SK-N-SH (cell line): ENCODE data around the gene MED22. TPM values are rescaled to one million over a fixed set of nuclear protein-coding genes. Genes with fewer than 3 reads are reported as not detected.
A peak's percentile ranks its signal among the peaks of the same experiment; 100 is the strongest.

Source experiments
- CTCF ChIA-PET: fragments of 300-600, 350-600 bp; formaldehyde crosslinking; extraction: SDS; loops from one replicate; lab custom pipeline; 2021; lab: Yijun Ruan, JAX
- POLR2A ChIA-PET: fragments of 350-600 bp; sonication (Branson Sonifier 250); formaldehyde crosslinking; extraction: SDS; loops from one replicate; lab custom pipeline; 2020; ENCODE audit warnings: antibody characterized with exemption, inconsistent platforms; lab: Yijun Ruan, JAX
- DNase-seq: peaks from one replicate; pipeline ENCODE4 v3.0.0; 2012
- H2AFZ ChIP-seq: fragments of 200-600 bp; sonication (generic); 2 replicates; pipeline ENCODE4 v1.8.1; 2016; ENCODE audit warnings: antibody characterized with exemption, mild to moderate bottlenecking, low read depth
- H3F3A ChIP-seq: fragments of 200-600 bp; sonication (generic); replicated peaks from 2 replicates; pipeline ENCODE3; 2016; ENCODE audit warnings: antibody characterized with exemption, mild to moderate bottlenecking; ENCODE audit not compliant: insufficient read depth
- H3K27ac ChIP-seq, 2 experiments: fragments of 200-500 bp in 1 of 2; fragments of 200-600 bp in 1 of 2; sonication (Bioruptor generic) in 1 of 2; sonication (generic), shearing (Covaris generic) in 1 of 2; 2 replicates each; pipeline versions ENCODE4 v1.5.1 to v1.6.1; 2014 to 2016; ENCODE audit warnings: low read depth in 2 of 2, inconsistent platforms in 1 of 2, low read length in 1 of 2, mild to moderate bottlenecking in 1 of 2, mixed read lengths in 1 of 2
- H3K27me3 ChIP-seq: fragments of 200-600 bp; sonication (generic), shearing (Covaris generic); 2 replicates; pipeline ENCODE4 v1.6.1; 2016; ENCODE audit warnings: mixed run types; ENCODE audit not compliant: insufficient read depth
- H3K36me3 ChIP-seq, 2 experiments: fragments of 200-500 bp in 1 of 2; fragments of 200-600 bp in 1 of 2; sonication (Bioruptor generic) in 1 of 2; sonication (generic) in 1 of 2; replicated peaks in 1 of 2; 2 replicates each; pipeline versions ENCODE3 to v1.5.1; 2014 to 2016; ENCODE audit warnings: low read length in 1 of 2, mild to moderate bottlenecking in 1 of 2; ENCODE audit not compliant: insufficient read depth in 2 of 2, control insufficient read depth in 1 of 2
- H3K4me1 ChIP-seq, 2 experiments: fragments of 200-500 bp in 1 of 2; fragments of 200-600 bp in 1 of 2; sonication (Bioruptor generic) in 1 of 2; sonication (generic), shearing (Covaris generic) in 1 of 2; 2 replicates each; pipeline versions ENCODE4 v1.5.1 to v1.6.1; 2014 to 2016; ENCODE audit warnings: low read depth in 1 of 2, low read length in 1 of 2, mixed run types in 1 of 2; ENCODE audit not compliant: insufficient read depth in 2 of 2, control insufficient read depth in 1 of 2
- H3K4me2 ChIP-seq: fragments of 200-600 bp; sonication (generic), shearing (Covaris generic); 2 replicates; pipeline ENCODE4 v1.6.1; 2017; ENCODE audit warnings: mixed run types
- H3K4me3 ChIP-seq, 2 experiments: fragments of 200-500 bp in 1 of 2; fragments of 200-600 bp in 1 of 2; sonication (Bioruptor generic) in 1 of 2; sonication (generic), shearing (Covaris generic) in 1 of 2; 2 replicates each; pipeline versions ENCODE4 v1.5.1 to v1.8.1; 2014 to 2016; ENCODE audit warnings: low read depth in 2 of 2, inconsistent platforms in 1 of 2, low read length in 1 of 2, mild to moderate bottlenecking in 1 of 2, mixed read lengths in 1 of 2, moderate library complexity in 1 of 2
- H3K79me2 ChIP-seq: fragments of 200-600 bp; sonication (generic); 2 replicates; pipeline ENCODE4 v1.8.1; 2017; ENCODE audit warnings: mild to moderate bottlenecking; ENCODE audit not compliant: insufficient read depth
- H3K9ac ChIP-seq: fragments of 200-600 bp; sonication (generic); 2 replicates; pipeline ENCODE4 v1.6.1; 2017; ENCODE audit warnings: mixed run types
- H3K9me2 ChIP-seq: fragments of 200-600 bp; sonication (generic); 2 replicates; pipeline ENCODE4 v1.6.1; 2017; ENCODE audit warnings: mixed run types
- H3K9me3 ChIP-seq: fragments of 200-600 bp; sonication (generic); 2 replicates; pipeline ENCODE4 v1.6.1; 2017; ENCODE audit warnings: mixed run types, mild to moderate bottlenecking, moderate library complexity
- H4K20me1 ChIP-seq: fragments of 200-600 bp; sonication (generic); 2 replicates; pipeline ENCODE4 v1.6.1; 2017; ENCODE audit warnings: mild to moderate bottlenecking, mixed run types; ENCODE audit not compliant: insufficient read depth
- CHD2 ChIP-seq: fragments of 150-350 bp; IDR thresholded peaks from 2 replicates; pipeline ENCODE4 v1.6.1; 2018; ENCODE audit warnings: low read length; ENCODE audit not compliant: partially characterized antibody
- EZH2phosphoT487 ChIP-seq: fragments of 200-600 bp; sonication (generic); IDR thresholded peaks from 2 replicates; pipeline ENCODE4 v1.6.1; 2017; ENCODE audit warnings: low read depth, mixed run types, mild to moderate bottlenecking, antibody characterized with exemption, moderate library complexity, borderline replicate concordance
- FOXJ3 ChIP-seq: sonication (generic); formaldehyde crosslinking; IDR thresholded peaks from 2 replicates; pipeline ENCODE4 v1.5.1; 2020; ENCODE audit warnings: mild to moderate bottlenecking, missing genetic modification reagents
- FOXM1 ChIP-seq: IDR thresholded peaks from 2 replicates; pipeline ENCODE4 v1.4.0; 2012; ENCODE audit warnings: low read depth, mild to moderate bottlenecking
- GATA2 ChIP-seq: sonication (generic); formaldehyde crosslinking; IDR thresholded peaks from 2 replicates; pipeline ENCODE4 v1.5.0; 2020; ENCODE audit warnings: mild to moderate bottlenecking, missing genetic modification reagents
- JUND ChIP-seq: IDR thresholded peaks from 2 replicates; pipeline ENCODE4 v1.4.0; 2012
- MEF2A ChIP-seq: IDR thresholded peaks from 2 replicates; pipeline ENCODE4 v1.4.0; 2012; ENCODE audit warnings: low read depth, borderline replicate concordance
- MXI1 ChIP-seq: IDR thresholded peaks from 2 replicates; pipeline ENCODE4 v1.6.1; 2012; ENCODE audit warnings: mild to moderate bottlenecking, low read depth, low read length, improper control_type of control experiment
- NFIC ChIP-seq: IDR thresholded peaks from 2 replicates; pipeline ENCODE4 v1.4.0; 2012; ENCODE audit warnings: borderline replicate concordance
- POLR2AphosphoS5 ChIP-seq: IDR thresholded peaks from 2 replicates; pipeline ENCODE4 v1.6.1; 2012; ENCODE audit warnings: low read depth, low read length
- RAD21 ChIP-seq: IDR thresholded peaks from 2 replicates; pipeline ENCODE4 v1.6.1; 2012; ENCODE audit warnings: mild to moderate bottlenecking, low read length
- SIN3A ChIP-seq: IDR thresholded peaks from 2 replicates; pipeline ENCODE4 v1.6.1; 2012; ENCODE audit warnings: low read depth, mild to moderate bottlenecking, low read length, moderate library complexity, borderline replicate concordance
- TAF1 ChIP-seq: IDR thresholded peaks from 2 replicates; pipeline ENCODE4 v1.6.1; 2012; ENCODE audit warnings: low read depth, mild to moderate bottlenecking, low read length, moderate library complexity, borderline replicate concordance
- TCF12 ChIP-seq: IDR thresholded peaks from 2 replicates; pipeline ENCODE4 v1.4.0; 2012
- TEAD4 ChIP-seq: IDR thresholded peaks from 2 replicates; pipeline ENCODE4 v1.4.0; 2012; ENCODE audit warnings: mild to moderate bottlenecking, borderline replicate concordance; ENCODE audit not compliant: insufficient read depth
- YY1 ChIP-seq: IDR thresholded peaks from 2 replicates; pipeline ENCODE4 v1.4.0; 2012; ENCODE audit warnings: low read depth, mild to moderate bottlenecking
- WGBS: methylation state at CpG from one replicate; pipeline ENCODE4 v1.1.6; 2017; ENCODE audit warnings: low lambda C conversion rate; 5-methylcytosine and 5-hydroxymethylcytosine counted together
- polyA plus RNA-seq, 3 experiments: library from polyadenylated mRNA; depleted of rRNA; stranded (reverse); fragments of >200 nt; gene quantifications; 2 replicates each; pipeline ENCODE4 v1.2.3, GENCODE V29; 2012
- TF ChIP-seq, protein P1 (sequence below): IDR thresholded peaks from 2 replicates; pipeline ENCODE4 v1.4.0; 2012; ENCODE audit warnings: low read depth, borderline replicate concordance
- TF ChIP-seq, protein P2 (sequence below): fragments of 150-350 bp; IDR thresholded peaks from 2 replicates; pipeline ENCODE4 v1.6.1; 2016; ENCODE audit warnings: mild to moderate bottlenecking, low read depth, low read length
- TF ChIP-seq, protein P3 (sequence below): IDR thresholded peaks from 2 replicates; pipeline ENCODE4 v1.4.0; 2012; ENCODE audit warnings: low read depth
- TF ChIP-seq, protein P4 (sequence below): fragments of 150-350 bp; IDR thresholded peaks from 2 replicates; pipeline ENCODE4 v1.6.1; 2017; ENCODE audit warnings: antibody characterized with exemption, low read length, low read depth, borderline replicate concordance
- TF ChIP-seq, protein P5 (sequence below): fragments of 200-600 bp; sonication (generic); IDR thresholded peaks from 2 replicates; pipeline ENCODE4 v1.6.1; 2017; ENCODE audit warnings: antibody characterized with exemption, mild to moderate bottlenecking, moderate library complexity
- TF ChIP-seq, protein P6 (sequence below): IDR thresholded peaks from 2 replicates; pipeline ENCODE4; 2012
- TF ChIP-seq, protein P7 (sequence below): IDR thresholded peaks from 2 replicates; pipeline ENCODE4 v1.4.0; 2012; ENCODE audit warnings: low read depth, borderline replicate concordance

Gene MED22
- polyA plus RNA-seq, 1 of the 3 experiments (the other 2 are of a cell fraction): 27.9 TPM

DNA sequence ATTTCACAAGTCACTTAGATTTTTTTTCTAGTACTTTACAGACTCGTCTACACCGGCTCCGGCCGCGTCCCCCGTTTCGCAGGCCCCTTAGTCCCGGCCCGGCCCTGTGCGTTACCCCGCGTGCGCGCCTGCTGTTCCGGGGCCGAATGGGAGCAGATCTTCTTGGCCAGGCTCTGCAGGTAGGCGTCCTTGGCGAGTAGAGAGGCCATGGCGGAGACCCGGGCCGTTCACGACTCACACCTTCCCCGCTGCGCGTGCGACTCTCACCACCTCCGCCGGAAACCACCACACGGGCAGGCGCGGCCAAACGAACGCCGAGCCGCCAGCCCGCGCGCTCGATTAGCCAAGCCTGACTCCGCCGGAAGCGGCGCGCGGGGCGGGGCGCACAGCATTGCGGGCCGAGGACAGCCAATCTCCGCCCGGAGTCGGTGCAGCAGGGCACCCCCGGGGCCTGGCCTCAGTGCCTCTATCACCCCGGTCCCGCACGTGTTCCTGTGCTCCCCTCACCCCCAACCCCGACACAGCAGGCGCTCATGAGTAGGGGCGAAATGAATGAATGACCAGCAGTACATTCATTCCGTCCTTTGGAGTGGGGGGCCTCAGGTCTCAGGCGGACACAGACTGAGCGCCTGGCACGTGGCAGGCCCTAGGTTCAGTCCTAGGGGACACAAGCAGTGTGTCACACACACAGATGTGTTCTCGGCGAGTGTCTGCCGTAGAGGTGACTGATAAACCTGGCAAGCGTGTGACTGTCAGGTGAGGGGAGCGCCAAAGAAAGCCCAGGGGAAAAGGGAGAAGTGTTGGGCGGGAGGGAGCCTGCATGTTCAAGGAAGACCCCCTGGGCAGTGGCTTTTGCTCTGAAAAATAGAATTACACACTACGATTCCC is 11.8 kb downstream of the MED22 start, which contains the start of gene SURF6:
SURF6 (minus strand) TSS at position 265 of the 888 bp plus-strand sequence; CDS start at position 209, 56 bp downstream.
- no peaks in the 10 kb centered on the region for H3K27me3 ChIP-seq
- POLR2A ChIA-PET: interaction anchor here (0.6 to 3.8 kb wide), 2 partner anchors 12 to 628 kb away, joined by 5 to 16 read pairs; partner anchors contain the start of genes MED22 and RPL7A
- H3K4me2 ChIP-seq: peak within 1 kb of the TSS; percentile 89
- peak within 1 kb of the TSS; percentile 85 for H3K9ac ChIP-seq
- DNase-seq: peak; percentile 96
- H3K4me1 ChIP-seq: peaks cover 8 to 15% of the 10 kb centered on the region in 2 experiments; a peak in 1 of 4 replicates
- 0 out of 2 replicates have a peak, but pooled peaks cover 8% of the 10 kb centered on the region for H4K20me1 ChIP-seq
- H3K36me3 ChIP-seq: peaks cover 32 to 58% of the 10 kb centered on the region in 2 experiments
- H2AFZ ChIP-seq: peak within 1 kb of the TSS; percentile 93
- peaks cover 7% of the 10 kb centered on the region for H3F3A ChIP-seq
- 14% methylated on average over 22 of the region's 70 CpGs for WGBS
- CTCF ChIA-PET: interaction anchor here (0.9 to 4.8 kb wide), 2 partner anchors 149 to 157 kb away, joined by 3 to 33 read pairs; no protein-coding TSS in a partner anchor
- H3K9me2 ChIP-seq: no peaks in the 10 kb centered on the region
- H3K27ac ChIP-seq: peak within 1 kb of the TSS; percentile 67 to 76
- peak within 1 kb of the TSS; percentile 70 to 100 for H3K4me3 ChIP-seq
- H3K9me3 ChIP-seq: no peaks in the 10 kb centered on the region
- H3K79me2 ChIP-seq: peaks cover 27% of the 10 kb centered on the region
- TF ChIP-seq TAF1 (peak; percentile 83; the same call in 1 of the 2 replicates), FOXJ3 (peak; percentile 55; the same call in 1 of the 2 replicates), NFIC (no peak; the same call in 1 of the 2 replicates), YY1 (peak; percentile 84), POLR2AphosphoS5 (peak; percentile 88), CHD2 (peak; percentile 91), FOXM1 (no peak), MEF2A (no peak), EZH2phosphoT487 (no peak), RAD21 (no peak), TCF12 (no peak; the same call in 1 of the 2 replicates), GATA2 (CRISPR knock-in tag) (no peak), MXI1 (peak; percentile 96), SIN3A (peak; percentile 94), JUND (no peak), TEAD4 (no peak)
- TF ChIP-seq, protein P1, sequence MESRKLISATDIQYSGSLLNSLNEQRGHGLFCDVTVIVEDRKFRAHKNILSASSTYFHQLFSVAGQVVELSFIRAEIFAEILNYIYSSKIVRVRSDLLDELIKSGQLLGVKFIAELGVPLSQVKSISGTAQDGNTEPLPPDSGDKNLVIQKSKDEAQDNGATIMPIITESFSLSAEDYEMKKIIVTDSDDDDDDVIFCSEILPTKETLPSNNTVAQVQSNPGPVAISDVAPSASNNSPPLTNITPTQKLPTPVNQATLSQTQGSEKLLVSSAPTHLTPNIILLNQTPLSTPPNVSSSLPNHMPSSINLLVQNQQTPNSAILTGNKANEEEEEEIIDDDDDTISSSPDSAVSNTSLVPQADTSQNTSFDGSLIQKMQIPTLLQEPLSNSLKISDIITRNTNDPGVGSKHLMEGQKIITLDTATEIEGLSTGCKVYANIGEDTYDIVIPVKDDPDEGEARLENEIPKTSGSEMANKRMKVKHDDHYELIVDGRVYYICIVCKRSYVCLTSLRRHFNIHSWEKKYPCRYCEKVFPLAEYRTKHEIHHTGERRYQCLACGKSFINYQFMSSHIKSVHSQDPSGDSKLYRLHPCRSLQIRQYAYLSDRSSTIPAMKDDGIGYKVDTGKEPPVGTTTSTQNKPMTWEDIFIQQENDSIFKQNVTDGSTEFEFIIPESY: peak; percentile 80; the same call in 1 of the 2 replicates
- TF ChIP-seq, protein P2, sequence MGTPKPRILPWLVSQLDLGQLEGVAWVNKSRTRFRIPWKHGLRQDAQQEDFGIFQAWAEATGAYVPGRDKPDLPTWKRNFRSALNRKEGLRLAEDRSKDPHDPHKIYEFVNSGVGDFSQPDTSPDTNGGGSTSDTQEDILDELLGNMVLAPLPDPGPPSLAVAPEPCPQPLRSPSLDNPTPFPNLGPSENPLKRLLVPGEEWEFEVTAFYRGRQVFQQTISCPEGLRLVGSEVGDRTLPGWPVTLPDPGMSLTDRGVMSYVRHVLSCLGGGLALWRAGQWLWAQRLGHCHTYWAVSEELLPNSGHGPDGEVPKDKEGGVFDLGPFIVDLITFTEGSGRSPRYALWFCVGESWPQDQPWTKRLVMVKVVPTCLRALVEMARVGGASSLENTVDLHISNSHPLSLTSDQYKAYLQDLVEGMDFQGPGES: no peak
- TF ChIP-seq, protein P3, sequence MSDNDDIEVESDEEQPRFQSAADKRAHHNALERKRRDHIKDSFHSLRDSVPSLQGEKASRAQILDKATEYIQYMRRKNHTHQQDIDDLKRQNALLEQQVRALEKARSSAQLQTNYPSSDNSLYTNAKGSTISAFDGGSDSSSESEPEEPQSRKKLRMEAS: peak; percentile 96
- TF ChIP-seq, protein P4, sequence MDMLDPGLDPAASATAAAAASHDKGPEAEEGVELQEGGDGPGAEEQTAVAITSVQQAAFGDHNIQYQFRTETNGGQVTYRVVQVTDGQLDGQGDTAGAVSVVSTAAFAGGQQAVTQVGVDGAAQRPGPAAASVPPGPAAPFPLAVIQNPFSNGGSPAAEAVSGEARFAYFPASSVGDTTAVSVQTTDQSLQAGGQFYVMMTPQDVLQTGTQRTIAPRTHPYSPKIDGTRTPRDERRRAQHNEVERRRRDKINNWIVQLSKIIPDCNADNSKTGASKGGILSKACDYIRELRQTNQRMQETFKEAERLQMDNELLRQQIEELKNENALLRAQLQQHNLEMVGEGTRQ: no peak
- TF ChIP-seq, protein P5, sequence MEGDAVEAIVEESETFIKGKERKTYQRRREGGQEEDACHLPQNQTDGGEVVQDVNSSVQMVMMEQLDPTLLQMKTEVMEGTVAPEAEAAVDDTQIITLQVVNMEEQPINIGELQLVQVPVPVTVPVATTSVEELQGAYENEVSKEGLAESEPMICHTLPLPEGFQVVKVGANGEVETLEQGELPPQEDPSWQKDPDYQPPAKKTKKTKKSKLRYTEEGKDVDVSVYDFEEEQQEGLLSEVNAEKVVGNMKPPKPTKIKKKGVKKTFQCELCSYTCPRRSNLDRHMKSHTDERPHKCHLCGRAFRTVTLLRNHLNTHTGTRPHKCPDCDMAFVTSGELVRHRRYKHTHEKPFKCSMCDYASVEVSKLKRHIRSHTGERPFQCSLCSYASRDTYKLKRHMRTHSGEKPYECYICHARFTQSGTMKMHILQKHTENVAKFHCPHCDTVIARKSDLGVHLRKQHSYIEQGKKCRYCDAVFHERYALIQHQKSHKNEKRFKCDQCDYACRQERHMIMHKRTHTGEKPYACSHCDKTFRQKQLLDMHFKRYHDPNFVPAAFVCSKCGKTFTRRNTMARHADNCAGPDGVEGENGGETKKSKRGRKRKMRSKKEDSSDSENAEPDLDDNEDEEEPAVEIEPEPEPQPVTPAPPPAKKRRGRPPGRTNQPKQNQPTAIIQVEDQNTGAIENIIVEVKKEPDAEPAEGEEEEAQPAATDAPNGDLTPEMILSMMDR: no peak
- TF ChIP-seq, protein P6, sequence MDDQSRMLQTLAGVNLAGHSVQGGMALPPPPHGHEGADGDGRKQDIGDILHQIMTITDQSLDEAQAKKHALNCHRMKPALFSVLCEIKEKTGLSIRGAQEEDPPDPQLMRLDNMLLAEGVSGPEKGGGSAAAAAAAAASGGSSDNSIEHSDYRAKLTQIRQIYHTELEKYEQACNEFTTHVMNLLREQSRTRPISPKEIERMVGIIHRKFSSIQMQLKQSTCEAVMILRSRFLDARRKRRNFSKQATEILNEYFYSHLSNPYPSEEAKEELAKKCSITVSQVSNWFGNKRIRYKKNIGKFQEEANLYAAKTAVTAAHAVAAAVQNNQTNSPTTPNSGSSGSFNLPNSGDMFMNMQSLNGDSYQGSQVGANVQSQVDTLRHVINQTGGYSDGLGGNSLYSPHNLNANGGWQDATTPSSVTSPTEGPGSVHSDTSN: peak; percentile 62
- TF ChIP-seq, protein P7, sequence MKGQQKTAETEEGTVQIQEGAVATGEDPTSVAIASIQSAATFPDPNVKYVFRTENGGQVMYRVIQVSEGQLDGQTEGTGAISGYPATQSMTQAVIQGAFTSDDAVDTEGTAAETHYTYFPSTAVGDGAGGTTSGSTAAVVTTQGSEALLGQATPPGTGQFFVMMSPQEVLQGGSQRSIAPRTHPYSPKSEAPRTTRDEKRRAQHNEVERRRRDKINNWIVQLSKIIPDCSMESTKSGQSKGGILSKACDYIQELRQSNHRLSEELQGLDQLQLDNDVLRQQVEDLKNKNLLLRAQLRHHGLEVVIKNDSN: no peak
